HG03280 (cell line): ENCODE data around the gene PDLIM5.

Source experiments
- ATAC-seq: cut with Tn5 transposase; IDR thresholded peaks from one replicate; pipeline ENCODE4 v1.9.1; 2021; ENCODE audit warnings: mild to moderate bottlenecking, moderate library complexity; ENCODE audit not compliant: unreplicated experiment

The PDLIM5 gene

DNA sequence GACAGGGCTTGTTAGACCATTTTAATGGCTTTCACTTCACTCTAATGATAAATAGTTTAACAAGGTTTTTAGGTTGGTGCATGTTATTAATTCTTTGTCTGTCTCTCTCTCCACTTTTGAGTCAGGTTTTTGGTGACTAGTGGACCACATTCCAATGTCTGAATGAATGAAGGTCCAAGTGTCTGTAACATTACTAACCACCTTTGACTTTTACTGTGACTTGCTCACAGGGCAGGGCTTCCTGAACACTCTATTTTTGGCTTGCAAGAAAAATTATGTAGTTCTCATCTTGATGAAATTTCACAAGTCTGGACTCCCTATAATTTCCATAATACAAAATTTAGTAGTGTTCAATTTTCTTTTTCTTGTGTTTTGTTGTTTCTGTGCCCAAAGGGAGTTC is 227.2 kb downstream of the PDLIM5 start:
- ATAC-seq = no peak

DNA sequence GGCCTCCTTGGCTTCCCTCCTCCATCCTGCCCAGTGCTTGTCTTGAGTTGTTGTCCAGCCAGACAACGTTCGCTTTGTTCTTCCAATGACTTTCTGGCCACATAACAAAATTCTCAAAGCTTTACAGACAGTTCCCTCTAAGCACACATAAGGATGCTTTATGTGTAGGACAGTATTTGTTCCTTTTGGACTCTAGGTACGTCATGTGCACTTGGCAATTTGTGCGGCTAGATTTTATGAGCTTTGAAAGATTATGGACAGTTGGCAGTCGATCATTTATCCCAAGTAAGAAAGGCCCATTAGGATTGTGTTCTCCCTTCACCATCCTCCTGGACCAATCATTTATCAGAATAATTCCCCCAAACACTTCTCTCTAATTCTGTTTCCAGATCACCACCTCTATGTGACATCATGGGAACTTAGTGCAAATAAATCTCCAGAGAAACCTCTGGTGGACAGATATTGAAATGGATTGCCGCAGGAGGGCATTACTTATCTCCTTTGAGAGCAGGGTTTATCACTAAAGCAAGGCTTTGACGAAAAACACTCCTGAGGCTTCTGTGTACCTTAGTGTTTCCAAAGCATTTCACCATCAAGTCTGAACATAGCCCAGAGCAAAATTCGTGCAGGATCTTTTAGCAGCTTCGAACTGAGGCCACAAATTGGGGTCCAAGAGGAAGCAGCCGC is 228.6 kb downstream of the PDLIM5 start:
- no peak for ATAC-seq

DNA sequence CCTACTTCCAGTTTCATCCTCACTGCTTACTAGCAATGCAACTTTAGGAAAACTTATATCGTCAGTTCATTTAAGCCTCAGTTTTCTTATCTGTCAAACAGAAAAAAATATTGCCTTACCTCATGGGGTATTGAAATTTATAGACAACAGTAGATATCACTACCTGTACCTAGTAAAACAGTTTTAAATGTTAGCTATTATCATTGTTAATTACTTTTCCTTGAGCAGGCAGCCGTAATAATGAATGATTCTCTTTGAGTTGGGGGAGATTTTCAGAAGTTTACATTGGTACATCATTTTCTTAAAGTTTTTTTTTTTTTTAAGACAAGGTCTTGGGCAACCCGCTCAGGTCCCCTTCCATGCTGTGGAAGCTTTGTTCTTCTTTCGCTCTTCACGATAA is 234.3 kb downstream of the PDLIM5 start:
- ATAC-seq = no peak

DNA sequence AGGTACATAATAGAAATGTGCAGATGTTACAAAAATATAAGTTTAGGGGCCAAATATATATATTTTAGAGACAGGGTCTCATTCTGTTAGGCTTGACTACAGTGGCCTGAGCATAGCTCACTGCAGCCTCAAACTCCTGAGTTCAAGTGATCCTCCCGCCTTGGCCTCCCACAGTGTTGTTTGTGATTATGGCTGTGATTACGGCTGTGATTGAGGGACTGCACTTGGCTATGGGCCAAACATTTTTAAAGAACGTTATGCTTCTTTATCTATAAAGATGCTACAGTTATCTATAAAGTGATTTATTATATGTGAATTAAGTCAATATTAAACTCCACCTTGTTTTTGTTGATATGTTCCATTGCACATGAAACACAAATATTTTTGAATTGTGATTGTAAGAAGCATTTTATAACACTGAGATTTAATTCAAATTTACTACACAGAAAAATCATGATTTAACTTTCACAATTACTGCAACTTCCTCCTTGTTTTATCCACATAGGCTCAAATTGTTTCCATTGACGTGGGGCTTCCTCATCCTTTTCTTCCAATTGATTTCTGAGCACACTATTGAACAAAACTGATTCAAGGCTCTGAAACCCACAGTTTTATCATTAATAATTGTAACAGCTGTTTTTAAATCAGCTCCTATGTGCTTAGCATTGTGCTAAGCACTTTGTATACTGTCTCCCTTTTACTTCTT is 237.6 kb downstream of the PDLIM5 start:
- no peak for ATAC-seq

DNA sequence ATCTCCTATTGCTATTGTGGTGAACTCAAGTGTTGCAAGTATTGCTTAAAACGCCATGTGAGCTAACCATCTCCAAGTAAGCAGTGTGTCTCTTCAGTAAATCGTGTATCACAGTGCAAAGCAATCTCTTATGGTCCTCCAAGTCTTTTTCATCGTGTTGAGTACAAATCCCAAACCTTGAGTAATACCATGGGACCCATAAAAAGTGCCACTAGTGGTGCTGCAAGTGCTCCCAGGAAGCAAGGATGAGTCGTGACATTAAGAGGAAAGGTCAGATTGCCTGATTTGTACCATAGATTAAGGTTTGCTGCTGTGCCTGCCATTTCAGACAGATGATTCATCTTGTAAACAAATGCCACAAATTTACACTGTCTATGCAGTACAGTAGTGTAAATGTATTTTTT is 239.1 kb downstream of the PDLIM5 start:
- ATAC-seq = no peak

DNA sequence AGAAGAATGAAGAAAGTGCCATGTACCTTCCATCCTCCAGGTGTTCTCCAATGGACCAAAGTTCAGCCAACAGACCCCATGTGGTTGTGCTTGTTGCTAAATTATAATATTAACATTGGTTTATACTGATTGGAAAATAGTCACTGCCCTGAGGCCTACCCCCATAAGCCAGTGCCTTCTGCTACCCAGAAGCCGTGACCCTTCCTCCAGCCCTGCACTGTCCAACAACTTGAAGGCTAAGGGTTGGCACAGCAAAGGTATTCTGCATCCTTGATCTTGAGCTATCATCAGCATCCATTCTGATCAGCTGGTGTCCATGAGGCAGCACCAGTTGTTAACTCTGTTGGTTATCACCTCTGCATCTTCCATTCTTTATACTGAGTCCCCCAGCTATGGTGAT is 239.8 kb downstream of the PDLIM5 start:
- no peak for ATAC-seq

DNA sequence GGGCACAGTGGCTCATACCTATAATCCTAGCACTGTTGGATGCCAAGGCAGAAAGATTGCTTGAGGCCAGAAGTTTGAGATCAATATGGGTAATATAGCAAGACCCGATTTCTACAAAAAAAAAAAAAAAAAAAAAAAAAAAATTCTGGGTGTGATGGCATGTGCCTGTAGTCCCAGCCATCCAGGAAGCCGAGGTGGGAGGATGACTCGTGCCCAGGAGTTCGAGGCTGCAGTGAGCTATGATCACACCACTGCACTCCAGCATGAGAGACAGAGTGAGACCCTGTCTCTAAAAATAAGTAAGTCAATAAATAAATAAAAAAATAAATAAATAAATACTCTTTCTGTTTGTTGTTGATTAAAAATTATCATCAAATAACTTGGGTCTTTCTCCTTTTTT is 243.6 kb downstream of the PDLIM5 start:
- no peak for ATAC-seq

DNA sequence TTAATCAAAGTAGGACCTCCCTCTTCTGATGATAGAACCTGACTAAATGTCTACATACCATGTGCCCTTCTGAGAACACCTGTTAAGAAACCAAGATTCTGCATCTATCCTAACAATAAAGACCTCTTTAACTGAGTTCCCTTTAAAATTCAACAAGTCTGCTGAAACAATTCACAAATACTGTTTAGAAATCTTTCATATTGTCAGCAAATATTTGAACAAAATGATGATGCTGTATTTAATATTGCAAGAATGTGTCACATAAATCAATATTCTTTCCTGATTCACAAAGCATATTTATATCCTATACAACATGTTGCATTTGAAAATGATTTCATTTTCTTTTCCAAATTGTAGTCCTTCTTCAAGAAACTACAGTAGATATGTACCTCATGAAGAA is 246.4 kb downstream of the PDLIM5 start:
- no peak for ATAC-seq

DNA sequence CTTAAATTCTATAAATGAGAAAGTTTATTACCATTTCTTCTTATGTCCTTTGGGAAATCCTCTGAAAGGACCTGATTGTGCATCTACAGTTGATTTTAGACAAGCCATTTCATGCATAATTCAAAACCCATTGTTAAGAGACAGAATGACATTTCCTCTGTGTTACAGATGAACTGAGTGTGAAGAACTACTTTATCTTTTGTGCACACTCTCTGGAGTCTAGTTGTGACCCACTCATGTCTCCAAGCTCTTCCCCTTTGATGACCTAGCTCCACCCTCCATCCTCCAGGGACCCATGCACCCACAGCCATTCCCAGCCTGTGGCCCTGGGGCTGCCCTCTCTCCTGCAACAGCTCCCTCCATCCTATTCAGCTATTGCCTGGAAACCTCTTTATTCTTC is 248.6 kb downstream of the PDLIM5 start:
- ATAC-seq = no peak

DNA sequence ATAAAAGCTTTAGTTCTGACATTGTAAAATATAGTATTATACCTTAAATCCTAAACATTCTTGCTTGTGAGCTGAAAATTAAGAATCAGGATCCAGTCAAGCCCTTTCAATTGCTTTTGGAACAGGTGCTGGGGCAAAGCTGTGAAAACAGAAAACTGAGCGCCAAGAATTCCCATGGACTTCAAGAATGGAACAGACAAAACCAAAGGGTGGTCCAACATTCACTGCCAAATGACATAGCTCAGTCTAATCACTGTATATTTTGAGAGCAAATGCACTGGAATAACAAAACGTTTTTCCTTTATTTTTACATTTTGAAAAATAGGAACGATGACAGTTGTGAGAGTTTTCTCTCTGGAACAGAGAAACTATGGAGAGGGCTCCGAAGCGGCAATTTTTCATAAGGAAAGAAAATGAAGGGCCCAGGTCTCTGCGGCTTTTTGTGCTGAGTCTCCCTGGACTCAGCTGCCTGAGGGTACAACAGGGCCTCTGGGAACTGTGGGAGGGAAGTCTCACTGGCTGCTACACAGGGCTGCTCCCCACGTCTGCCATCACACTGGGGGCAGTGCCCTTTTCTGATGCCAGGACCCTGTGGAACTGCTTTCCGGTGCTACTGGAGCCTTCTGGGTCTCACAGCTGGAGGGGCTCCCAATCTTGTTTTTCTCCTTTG is 250.0 kb downstream of the PDLIM5 start:
- no peak for ATAC-seq

DNA sequence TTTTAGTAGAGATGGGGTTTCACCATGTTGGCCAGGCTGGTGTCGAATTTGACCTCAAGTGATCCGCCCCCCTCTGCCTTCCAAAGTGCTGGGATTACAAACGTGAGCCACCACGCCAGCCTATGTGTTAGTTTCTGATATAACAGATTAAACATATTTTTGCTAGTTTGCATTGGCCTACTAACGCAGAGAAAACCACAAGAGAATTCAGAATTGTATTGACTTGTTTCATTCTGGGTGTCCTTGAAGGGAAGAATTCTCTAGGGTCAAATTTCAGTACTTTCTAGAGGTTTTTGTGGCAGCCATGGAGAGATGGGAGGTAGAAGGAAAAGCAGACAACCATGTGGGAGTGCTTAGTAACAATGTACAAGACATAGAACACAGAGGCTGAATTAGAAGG is 259.9 kb downstream of the PDLIM5 start:
- ATAC-seq = no peak

DNA sequence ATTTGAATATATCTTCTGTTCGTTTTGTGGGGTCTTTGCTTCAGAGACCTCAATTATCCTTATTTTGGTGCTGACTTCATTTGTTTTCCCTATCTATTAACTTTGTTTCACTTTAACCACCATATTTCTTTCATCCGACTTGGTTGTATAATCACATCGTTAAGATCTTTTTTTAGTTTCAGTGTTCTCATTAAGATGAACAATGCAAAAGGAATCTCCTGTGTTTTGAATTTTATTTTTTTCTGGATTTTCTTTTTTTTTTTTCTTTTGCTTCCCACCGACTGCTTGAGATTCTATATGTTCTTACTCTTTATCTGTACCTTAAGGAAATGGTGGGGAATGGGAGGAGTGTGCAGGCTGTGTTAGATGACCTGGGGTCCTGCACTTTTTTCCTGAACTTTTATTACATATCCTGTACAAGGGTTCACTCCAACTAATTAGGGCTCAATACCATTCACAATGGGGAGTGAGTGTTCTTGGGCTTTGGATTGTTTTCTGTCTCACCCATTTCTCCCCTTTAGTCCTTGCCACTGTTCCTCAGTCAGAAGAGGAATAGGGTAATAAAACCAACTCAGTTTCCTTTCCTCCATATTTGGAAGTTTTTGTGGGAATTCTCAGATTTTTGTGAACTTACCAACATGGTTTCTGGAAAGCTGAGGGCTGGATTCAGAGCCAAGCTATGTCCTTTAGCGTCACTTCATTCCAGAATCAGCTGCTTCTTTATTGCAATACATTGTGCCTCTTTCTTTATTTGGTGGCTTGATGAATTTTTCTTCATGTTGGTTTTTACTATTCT is 262.8 kb downstream of the PDLIM5 start:
- no peak for ATAC-seq

DNA sequence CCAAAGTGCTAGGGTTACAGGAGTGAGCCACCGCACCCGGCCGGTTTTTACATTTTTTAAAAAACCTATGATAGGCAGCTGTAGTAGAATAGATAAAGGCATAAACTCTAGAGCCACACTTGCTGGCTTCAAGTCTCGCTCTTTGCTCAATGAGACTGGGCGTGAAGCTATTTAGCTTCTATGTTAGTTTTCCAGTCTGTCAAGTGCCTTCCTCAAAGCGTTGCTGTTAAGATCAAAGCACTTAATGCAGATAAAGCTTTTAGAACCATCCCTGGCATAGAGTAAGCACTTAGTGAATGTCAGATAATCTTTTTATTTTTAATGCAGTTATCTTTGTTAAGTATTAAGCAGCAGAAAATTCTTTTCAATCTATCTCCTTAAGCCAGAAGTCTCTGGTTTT is 264.0 kb downstream of the PDLIM5 start:
- ATAC-seq = no peak
